Measurements from ENCODE around the gene PRMT9. TPM values are rescaled to one million over a fixed set of nuclear protein-coding genes. Genes with fewer than 3 reads are reported as not detected.
A peak's percentile ranks its signal among the peaks of the same experiment; 100 is the strongest.

Gene PRMT9
- total and polyA plus RNA-seq, 9 of the 15 experiments (the other 6 are each of a cell fraction or from before 2014, with no cell fraction given): 3.5 to 15.6 (median 7.2) TPM

GRCh38 chr4:147683717-147684700 is at the start of gene PRMT9 (continued):
- TF ChIP-seq, protein P1, sequence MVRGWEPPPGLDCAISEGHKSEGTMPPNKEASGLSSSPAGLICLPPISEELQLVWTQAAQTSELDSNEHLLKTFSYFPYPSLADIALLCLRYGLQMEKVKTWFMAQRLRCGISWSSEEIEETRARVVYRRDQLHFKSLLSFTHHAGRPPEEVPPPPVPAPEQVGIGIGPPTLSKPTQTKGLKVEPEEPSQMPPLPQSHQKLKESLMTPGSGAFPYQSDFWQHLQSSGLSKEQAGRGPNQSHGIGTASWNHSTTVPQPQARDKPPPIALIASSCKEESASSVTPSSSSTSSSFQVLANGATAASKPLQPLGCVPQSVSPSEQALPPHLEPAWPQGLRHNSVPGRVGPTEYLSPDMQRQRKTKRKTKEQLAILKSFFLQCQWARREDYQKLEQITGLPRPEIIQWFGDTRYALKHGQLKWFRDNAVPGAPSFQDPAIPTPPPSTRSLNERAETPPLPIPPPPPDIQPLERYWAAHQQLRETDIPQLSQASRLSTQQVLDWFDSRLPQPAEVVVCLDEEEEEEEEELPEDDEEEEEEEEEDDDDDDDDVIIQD (CRISPR knock-in tag; IDR thresholded peaks at IDR 0.05): no peak
- no peak for TF ChIP-seq ZNF324 (CRISPR knock-in tag; IDR thresholded peaks at IDR 0.05)
- TF ChIP-seq CREBBP (IDR thresholded peaks at IDR 0.05; ENCODE audit: low read depth, low read length): no peak
- TF ChIP-seq ZNF507 (tag; conservative IDR thresholded peaks at IDR 0.05): no peak
- TF ChIP-seq DIDO1 (tag; IDR thresholded peaks at IDR 0.05; ENCODE audit: low read depth): peak; percentile 73
- TF ChIP-seq ZNF282 (CRISPR knock-in tag; IDR thresholded peaks at IDR 0.05): no peak
- TF ChIP-seq ZNF707 (CRISPR knock-in tag; conservative IDR thresholded peaks at IDR 0.05): no peak
- TF ChIP-seq PTRF (tag; IDR thresholded peaks at IDR 0.05): no peak
- no peak for TF ChIP-seq IRF2 (CRISPR knock-in tag; IDR thresholded peaks at IDR 0.05)
- TF ChIP-seq HDAC3 (IDR thresholded peaks at IDR 0.05; ENCODE audit: borderline replicate concordance, partially characterized antibody): no peak
- TF ChIP-seq PPARD (CRISPR knock-in tag; IDR thresholded peaks at IDR 0.05): no peak
- peak; percentile 35; the same call in 1 of the 2 replicates for TF ChIP-seq CEBPG (CRISPR knock-in tag; IDR thresholded peaks at IDR 0.05)
- TF ChIP-seq CEBPG (tag; conservative IDR thresholded peaks at IDR 0.05 in 1 of 2, IDR thresholded peaks at IDR 0.05 in 1 of 2): no peak
- TF ChIP-seq, protein P2, sequence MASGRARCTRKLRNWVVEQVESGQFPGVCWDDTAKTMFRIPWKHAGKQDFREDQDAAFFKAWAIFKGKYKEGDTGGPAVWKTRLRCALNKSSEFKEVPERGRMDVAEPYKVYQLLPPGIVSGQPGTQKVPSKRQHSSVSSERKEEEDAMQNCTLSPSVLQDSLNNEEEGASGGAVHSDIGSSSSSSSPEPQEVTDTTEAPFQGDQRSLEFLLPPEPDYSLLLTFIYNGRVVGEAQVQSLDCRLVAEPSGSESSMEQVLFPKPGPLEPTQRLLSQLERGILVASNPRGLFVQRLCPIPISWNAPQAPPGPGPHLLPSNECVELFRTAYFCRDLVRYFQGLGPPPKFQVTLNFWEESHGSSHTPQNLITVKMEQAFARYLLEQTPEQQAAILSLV (tag; IDR thresholded peaks at IDR 0.05): no peak
- TF ChIP-seq MYC (IDR thresholded peaks at IDR 0.05; ENCODE audit: low read depth, low read length): peak; percentile 85
- no peak for TF ChIP-seq MYC (CRISPR knock-in tag; IDR thresholded peaks at IDR 0.05; ENCODE audit: borderline replicate concordance, low read depth)
- no peak for TF ChIP-seq POU5F1 (IDR thresholded peaks at IDR 0.05; ENCODE audit: borderline replicate concordance, low read depth, low read length, partially characterized antibody)
- TF ChIP-seq PURB (CRISPR knock-in tag; IDR thresholded peaks at IDR 0.05; ENCODE audit: low read depth): no peak
- TF ChIP-seq ZNF561 (CRISPR knock-in tag; conservative IDR thresholded peaks at IDR 0.05): no peak
- 0 out of 2 replicates have a peak, but pooled peaks have one; percentile 14 for TF ChIP-seq NR2C2 (CRISPR knock-in tag; IDR thresholded peaks at IDR 0.05)
- TF ChIP-seq NR2C2 (tag; IDR thresholded peaks at IDR 0.05): peak; percentile 68; the same call in 1 of the 2 replicates
- TF ChIP-seq NBN (IDR thresholded peaks at IDR 0.05; ENCODE audit: low read depth): peak; percentile 67
- peak in 1 of 2 experiments; percentile 85; a peak in 2 of 4 replicates for TF ChIP-seq TBL1XR1 (IDR thresholded peaks at IDR 0.05; ENCODE audit: low read length in 2 of 2)
- TF ChIP-seq SIX5 (IDR thresholded peaks at IDR 0.05; ENCODE audit: borderline replicate concordance in 1 of 2, insufficient read depth in 1 of 2, low read depth in 1 of 2, low read length in 2 of 2): 0 out of 4 replicates have a peak, but pooled peaks of 1 of the 2 experiments have one; percentile 17
- no peak for TF ChIP-seq MCM5 (IDR thresholded peaks at IDR 0.05; ENCODE audit: low read depth)
- 0 out of 4 replicates have a peak, but pooled peaks of 1 of the 2 experiments have one; percentile 11 for TF ChIP-seq TRIM24 (IDR thresholded peaks at IDR 0.05)
- TF ChIP-seq ETS2 (tag; IDR thresholded peaks at IDR 0.05; ENCODE audit: borderline replicate concordance, poor library complexity, severe bottlenecking): no peak

Measured in K562 (cell line).